Adrenal gland (tissue), 5 donors: Measurements from ENCODE around the gene ANP32E.

Experiments used
- CTCF ChIP-seq, 6 experiments: fragments of 450-650 bp in 4 of 6; fragments of 200-600 bp in 2 of 6; sonication (generic) in 1 of 6; IDR thresholded peaks; 1 replicate in 5 of 6; 2 replicates in 1 of 6; pipeline versions ENCODE4 v1.5.1 to v1.8.0; 2016 to 2021; ENCODE audit warnings: antibody characterized with exemption in 6 of 6, mild to moderate bottlenecking in 2 of 6, moderate library complexity in 1 of 6
- POLR2A ChIP-seq, 2 donors: fragments of 450-650 bp; IDR thresholded peaks; one replicate each; pipeline ENCODE4 v1.6.1; 2017; ENCODE audit warnings: antibody characterized with exemption in 2 of 2, mild to moderate bottlenecking in 2 of 2, moderate library complexity in 1 of 2
- donor health status: DM: no; HTN: no; CAD: no.

GRCh38 chr1:150179867-150180266 lies 56.0 kb downstream of the ANP32E start:
- TF ChIP-seq POLR2A (IDR thresholded peaks at IDR 0.05): no peak
- TF ChIP-seq CTCF (IDR thresholded peaks at IDR 0.05): no peak
